DOHH2 (cell line): Measurements from ENCODE around the gene SLK.

Experiments
- CTCF ChIP-seq: fragments of 200-600 bp; sonication (generic); IDR thresholded peaks from one replicate; pipeline ENCODE4 v1.5.1; 2014; ENCODE audit warnings: antibody characterized with exemption, mild to moderate bottlenecking, low read depth, low read length; ENCODE audit not compliant: poor library complexity, severe bottlenecking
- EZH2phosphoT487 ChIP-seq: fragments of 200-600 bp; sonication (generic); IDR thresholded peaks from 2 replicates; pipeline ENCODE4 v1.6.1; 2017; ENCODE audit warnings: borderline replicate concordance, mild to moderate bottlenecking, antibody characterized with exemption, low read length, moderate library complexity, mixed read lengths

- TF ChIP-seq CTCF (no peak), EZH2phosphoT487 (no peak)
Observed at GRCh38 chr10:103932271-103932670, 34.7 kb upstream of the SLK start.
